ENCODE measurements around the gene LDLRAD4.

The LDLRAD4 gene

DNA sequence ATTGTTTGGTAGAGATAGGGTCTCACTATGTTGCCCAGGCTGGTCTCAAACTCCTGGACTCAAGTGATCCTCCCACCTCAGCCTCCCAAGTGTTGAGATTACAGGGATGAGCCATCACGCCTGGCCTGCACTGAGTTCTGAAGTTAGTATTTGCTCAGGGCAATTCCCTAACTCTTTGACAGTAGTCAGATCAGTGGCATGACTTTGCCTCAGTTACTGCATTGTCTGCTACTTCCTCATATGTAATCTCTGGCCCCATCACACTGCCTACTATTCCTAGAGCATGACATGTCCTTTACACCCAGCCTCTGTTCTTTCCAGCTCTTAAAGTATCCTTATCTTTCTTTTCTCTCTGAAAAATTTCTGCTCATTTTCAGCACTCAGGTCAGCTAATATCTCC lies 193.5 kb downstream of the LDLRAD4 start:
- no peaks in the 10 kb centered on the region for H3K27me3 ChIP-seq (ENCODE audit: control insufficient read depth in 1 of 2, insufficient read depth in 1 of 2, low read length in 2 of 2)
- no peak overlapping the region for H2BK15ac ChIP-seq (ENCODE audit: low read depth, poor library complexity, severe bottlenecking)
- no peaks in the 10 kb centered on the region for H3K79me1 ChIP-seq (replicated peaks; ENCODE audit: low read length, poor library complexity, severe bottlenecking)
- no peaks in the 10 kb centered on the region for H3K36me3 ChIP-seq (ENCODE audit: control insufficient read depth in 1 of 2, insufficient read depth in 2 of 2, low read depth in 1 of 2, low read length in 2 of 2)
- H3K4ac ChIP-seq (ENCODE audit: low read depth in 1 of 2, low read length in 2 of 2): no peak overlapping the region
- H2AFZ ChIP-seq (ENCODE audit: low read depth, low read length): no peak overlapping the region
- 71% methylated on average over 1 of the region's 1 CpG for WGBS
- H3K14ac ChIP-seq (ENCODE audit: low read length in 2 of 2): no peak overlapping the region
- no peak overlapping the region for H3K4me3 ChIP-seq (ENCODE audit: insufficient read depth in 1 of 2, low read depth in 1 of 2, low read length in 2 of 2)
- no peak overlapping the region for H3K18ac ChIP-seq (ENCODE audit: low read depth in 1 of 2, low read length in 2 of 2)
- H2BK5ac ChIP-seq (ENCODE audit: low read depth, low read length, poor library complexity, severe bottlenecking): no peak overlapping the region
- no peak overlapping the region for H2BK12ac ChIP-seq (ENCODE audit: low read length in 2 of 2)
- no peak overlapping the region for H3K4me2 ChIP-seq (ENCODE audit: low read length, poor library complexity, severe bottlenecking)
- H2AK5ac ChIP-seq (ENCODE audit: low read length, severe bottlenecking): no peak overlapping the region
- H3K9me3 ChIP-seq (ENCODE audit: control insufficient read depth, low read length): peaks cover 10% of the 10 kb centered on the region
- DNase-seq: no peak
- H3K4me1 ChIP-seq (ENCODE audit: control insufficient read depth, insufficient read depth, low read depth, low read length): no peaks in the 10 kb centered on the region
- no peak overlapping the region for H3K9ac ChIP-seq (ENCODE audit: low read length)
- H3K27ac ChIP-seq (ENCODE audit: low read length, poor library complexity, severe bottlenecking): no peak overlapping the region
- H2BK120ac ChIP-seq (ENCODE audit: low read depth, low read length): no peak overlapping the region
- H4K91ac ChIP-seq (ENCODE audit: low read length): no peak overlapping the region
- no peak overlapping the region for H4K8ac ChIP-seq (ENCODE audit: low read length)
- H3K23ac ChIP-seq (ENCODE audit: low read length in 2 of 2): no peak overlapping the region

DNA sequence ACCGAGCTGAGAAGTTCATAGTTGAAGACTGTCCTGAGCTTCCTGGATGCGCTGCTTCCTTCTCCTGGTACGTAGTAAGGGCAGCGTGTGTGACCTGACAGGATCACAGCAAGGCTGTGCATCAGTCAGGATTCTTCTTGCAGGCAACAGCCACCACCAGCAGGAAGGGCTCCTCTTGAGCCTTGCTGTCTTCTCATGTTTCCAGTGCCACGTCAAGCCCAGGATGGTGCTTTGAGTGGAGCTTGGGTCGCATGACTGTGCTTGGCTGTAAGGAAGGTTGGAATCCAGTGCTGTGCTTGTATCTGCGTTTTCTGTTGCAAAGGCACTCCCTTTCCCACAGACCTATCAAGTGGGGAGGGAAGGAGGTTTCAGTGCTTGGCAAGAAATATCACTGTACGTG lies 194.3 kb downstream of the LDLRAD4 start:
- Histone ChIP-seq H3K9me3 (ENCODE audit: control insufficient read depth, low read length) (peaks cover 10% of the 10 kb centered on the region), H3K4me1 (ENCODE audit: control insufficient read depth, insufficient read depth, low read depth, low read length) (no peaks in the 10 kb centered on the region), H2BK120ac (ENCODE audit: low read depth, low read length) (no peak overlapping the region), H3K23ac (ENCODE audit: low read length in 2 of 2) (no peak overlapping the region), H3K18ac (ENCODE audit: low read depth in 1 of 2, low read length in 2 of 2) (no peak overlapping the region), H4K8ac (ENCODE audit: low read length) (no peak overlapping the region), H2BK12ac (ENCODE audit: low read length in 2 of 2) (no peak overlapping the region), H2AFZ (ENCODE audit: low read depth, low read length) (no peak overlapping the region), H3K4me2 (ENCODE audit: low read length, poor library complexity, severe bottlenecking) (no peak overlapping the region), H3K4ac (ENCODE audit: low read depth in 1 of 2, low read length in 2 of 2) (no peak overlapping the region), H3K79me1 (replicated peaks; ENCODE audit: low read length, poor library complexity, severe bottlenecking) (no peaks in the 10 kb centered on the region), H4K91ac (ENCODE audit: low read length) (no peak overlapping the region), H3K36me3 (ENCODE audit: control insufficient read depth in 1 of 2, insufficient read depth in 2 of 2, low read depth in 1 of 2, low read length in 2 of 2) (no peaks in the 10 kb centered on the region), H2AK5ac (ENCODE audit: low read length, severe bottlenecking) (no peak overlapping the region), H3K14ac (ENCODE audit: low read length in 2 of 2) (no peak overlapping the region), H3K27me3 (ENCODE audit: control insufficient read depth in 1 of 2, insufficient read depth in 1 of 2, low read length in 2 of 2) (no peaks in the 10 kb centered on the region), H3K4me3 (ENCODE audit: insufficient read depth in 1 of 2, low read depth in 1 of 2, low read length in 2 of 2) (no peak overlapping the region), H3K27ac (ENCODE audit: low read length, poor library complexity, severe bottlenecking) (no peak overlapping the region), H3K9ac (ENCODE audit: low read length) (no peak overlapping the region), H2BK15ac (ENCODE audit: low read depth, poor library complexity, severe bottlenecking) (no peak overlapping the region), H2BK5ac (ENCODE audit: low read depth, low read length, poor library complexity, severe bottlenecking) (no peak overlapping the region)
- no peak for DNase-seq
- 88% methylated on average over 6 of the region's 8 CpGs for WGBS

DNA sequence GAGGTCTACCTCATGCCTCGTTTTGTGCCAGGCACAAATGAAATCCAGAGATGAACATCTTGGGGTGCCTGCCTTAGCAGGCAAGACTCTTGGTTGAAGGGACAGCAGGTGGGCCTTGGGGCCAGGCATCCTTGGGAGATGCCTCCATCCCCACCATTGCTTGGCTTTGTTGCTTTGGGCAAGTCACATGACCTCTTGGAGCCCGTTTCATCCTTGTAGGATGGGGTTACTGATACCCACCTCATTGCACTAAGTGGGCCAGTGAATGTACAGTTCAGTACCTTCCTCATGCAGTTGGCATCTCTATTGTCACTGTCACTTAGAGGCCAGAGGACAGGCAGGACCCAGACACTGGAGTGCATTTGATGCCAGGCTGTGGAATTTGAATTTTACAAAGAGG lies 195.5 kb downstream of the LDLRAD4 start:
- Histone ChIP-seq H2BK15ac (ENCODE audit: low read depth, poor library complexity, severe bottlenecking) (no peak overlapping the region), H3K4me3 (ENCODE audit: insufficient read depth in 1 of 2, low read depth in 1 of 2, low read length in 2 of 2) (no peak overlapping the region), H3K9me3 (ENCODE audit: control insufficient read depth, low read length) (peaks cover 10% of the 10 kb centered on the region), H2BK12ac (ENCODE audit: low read length in 2 of 2) (no peak overlapping the region), H3K18ac (ENCODE audit: low read depth in 1 of 2, low read length in 2 of 2) (no peak overlapping the region), H3K4me1 (ENCODE audit: control insufficient read depth, insufficient read depth, low read depth, low read length) (no peaks in the 10 kb centered on the region), H2AK5ac (ENCODE audit: low read length, severe bottlenecking) (no peak overlapping the region), H3K79me1 (replicated peaks; ENCODE audit: low read length, poor library complexity, severe bottlenecking) (no peaks in the 10 kb centered on the region), H2BK120ac (ENCODE audit: low read depth, low read length) (no peak overlapping the region), H3K27me3 (ENCODE audit: control insufficient read depth in 1 of 2, insufficient read depth in 1 of 2, low read length in 2 of 2) (no peaks in the 10 kb centered on the region), H4K91ac (ENCODE audit: low read length) (no peak overlapping the region), H3K23ac (ENCODE audit: low read length in 2 of 2) (no peak overlapping the region), H4K8ac (ENCODE audit: low read length) (no peak overlapping the region), H3K36me3 (ENCODE audit: control insufficient read depth in 1 of 2, insufficient read depth in 2 of 2, low read depth in 1 of 2, low read length in 2 of 2) (no peaks in the 10 kb centered on the region), H3K4me2 (ENCODE audit: low read length, poor library complexity, severe bottlenecking) (no peak overlapping the region), H2AFZ (ENCODE audit: low read depth, low read length) (no peak overlapping the region), H3K4ac (ENCODE audit: low read depth in 1 of 2, low read length in 2 of 2) (no peak overlapping the region), H3K27ac (ENCODE audit: low read length, poor library complexity, severe bottlenecking) (no peak overlapping the region), H2BK5ac (ENCODE audit: low read depth, low read length, poor library complexity, severe bottlenecking) (no peak overlapping the region), H3K14ac (ENCODE audit: low read length in 2 of 2) (no peak overlapping the region), H3K9ac (ENCODE audit: low read length) (no peak overlapping the region)
- WGBS: 40% methylated on average over 2 of the region's 2 CpGs
- DNase-seq: no peak

DNA sequence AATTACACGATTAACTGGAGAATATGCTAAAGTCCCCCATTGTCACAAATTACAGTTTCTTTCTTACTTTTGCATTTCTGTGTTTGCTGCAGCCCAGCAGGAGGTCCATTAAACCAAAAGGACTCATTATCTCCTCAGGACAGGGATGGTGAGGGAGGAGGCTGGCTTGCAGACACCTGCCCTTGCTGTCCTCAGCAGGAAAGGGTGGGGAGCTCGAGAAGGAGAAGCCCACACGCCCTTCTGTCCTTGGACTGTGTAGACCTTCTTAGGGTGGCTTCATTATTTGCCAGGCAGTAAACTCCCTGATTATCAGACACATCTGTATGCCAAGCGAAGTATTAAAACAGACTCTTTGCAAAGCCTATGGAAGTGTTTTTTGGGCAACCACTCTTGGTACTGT lies 196.0 kb downstream of the LDLRAD4 start:
- H3K9me3 ChIP-seq (ENCODE audit: control insufficient read depth, low read length): peaks cover 10% of the 10 kb centered on the region
- H2AFZ ChIP-seq (ENCODE audit: low read depth, low read length): no peak overlapping the region
- no peak overlapping the region for H2BK15ac ChIP-seq (ENCODE audit: low read depth, poor library complexity, severe bottlenecking)
- 68% methylated on average over 2 of the region's 4 CpGs for WGBS
- H3K14ac ChIP-seq (ENCODE audit: low read length in 2 of 2): no peak overlapping the region
- no peak overlapping the region for H2AK5ac ChIP-seq (ENCODE audit: low read length, severe bottlenecking)
- no peak overlapping the region for H3K27ac ChIP-seq (ENCODE audit: low read length, poor library complexity, severe bottlenecking)
- no peak for DNase-seq
- no peak overlapping the region for H2BK120ac ChIP-seq (ENCODE audit: low read depth, low read length)
- H3K4me1 ChIP-seq (ENCODE audit: control insufficient read depth, insufficient read depth, low read depth, low read length): no peaks in the 10 kb centered on the region
- H3K9ac ChIP-seq (ENCODE audit: low read length): no peak overlapping the region
- H3K4ac ChIP-seq (ENCODE audit: low read depth in 1 of 2, low read length in 2 of 2): no peak overlapping the region
- H3K36me3 ChIP-seq (ENCODE audit: control insufficient read depth in 1 of 2, insufficient read depth in 2 of 2, low read depth in 1 of 2, low read length in 2 of 2): no peaks in the 10 kb centered on the region
- no peaks in the 10 kb centered on the region for H3K27me3 ChIP-seq (ENCODE audit: control insufficient read depth in 1 of 2, insufficient read depth in 1 of 2, low read length in 2 of 2)
- no peaks in the 10 kb centered on the region for H3K79me1 ChIP-seq (replicated peaks; ENCODE audit: low read length, poor library complexity, severe bottlenecking)
- no peak overlapping the region for H3K23ac ChIP-seq (ENCODE audit: low read length in 2 of 2)
- H3K4me3 ChIP-seq (ENCODE audit: insufficient read depth in 1 of 2, low read depth in 1 of 2, low read length in 2 of 2): no peak overlapping the region
- no peak overlapping the region for H2BK12ac ChIP-seq (ENCODE audit: low read length in 2 of 2)
- no peak overlapping the region for H2BK5ac ChIP-seq (ENCODE audit: low read depth, low read length, poor library complexity, severe bottlenecking)
- H4K91ac ChIP-seq (ENCODE audit: low read length): no peak overlapping the region
- H3K4me2 ChIP-seq (ENCODE audit: low read length, poor library complexity, severe bottlenecking): no peak overlapping the region
- H3K18ac ChIP-seq (ENCODE audit: low read depth in 1 of 2, low read length in 2 of 2): no peak overlapping the region
- no peak overlapping the region for H4K8ac ChIP-seq (ENCODE audit: low read length)

Measured in mesenchymal stem cell (in vitro differentiated cells and primary cell).